NOMO-1 (cell line): ENCODE data around the gene ARPIN.

Experiments used
- DNase-seq, 2 experiments: peaks; one replicate each; lab custom pipeline; 2025; ENCODE audit not compliant: unreplicated experiment in 2 of 2; lab: John Stamatoyannopoulos, UW

The ARPIN gene

GRCh38 chr15:89847101-89847500 is 65.7 kb downstream of the ARPIN start:
- DNase-seq: no peak

GRCh38 chr15:89845305-89845893 is 67.4 kb downstream of the ARPIN start:
- no peak for DNase-seq
